DOHH2 (cell line): ENCODE results near the gene CAV3.

ENCODE experiments used
- EZH2phosphoT487 ChIP-seq: fragments of 200-600 bp; sonication (generic); IDR thresholded peaks from 2 replicates; pipeline ENCODE4 v1.6.1; 2017; ENCODE audit warnings: borderline replicate concordance, mild to moderate bottlenecking, antibody characterized with exemption, low read length, moderate library complexity, mixed read lengths
- TF ChIP-seq, protein P1 (sequence below): fragments of 200-600 bp; sonication (generic); IDR thresholded peaks from one replicate; pipeline ENCODE4 v1.5.1; 2014; ENCODE audit warnings: antibody characterized with exemption, mild to moderate bottlenecking, low read depth, low read length; ENCODE audit not compliant: poor library complexity, severe bottlenecking

DNA sequence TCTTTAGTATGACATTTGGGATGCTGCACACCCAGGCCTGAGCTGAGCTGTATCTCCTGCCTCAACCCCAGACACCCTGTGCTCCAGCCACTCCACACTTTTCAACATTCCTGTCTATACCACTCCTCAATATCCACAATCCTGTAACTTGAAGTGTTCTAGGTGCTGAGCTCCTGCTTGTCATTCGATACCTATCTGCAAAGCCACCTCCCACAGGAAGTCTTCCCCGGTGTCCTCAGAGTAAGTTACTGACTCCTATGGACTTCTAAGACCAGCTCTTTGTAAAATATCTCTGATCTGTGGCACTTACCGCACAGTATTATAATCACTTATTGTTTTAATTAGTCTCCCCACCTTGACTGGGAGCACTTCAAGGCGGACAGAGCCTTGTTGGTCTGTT is 1.2 kb upstream of the CAV3 start:
- TF ChIP-seq, protein P1, sequence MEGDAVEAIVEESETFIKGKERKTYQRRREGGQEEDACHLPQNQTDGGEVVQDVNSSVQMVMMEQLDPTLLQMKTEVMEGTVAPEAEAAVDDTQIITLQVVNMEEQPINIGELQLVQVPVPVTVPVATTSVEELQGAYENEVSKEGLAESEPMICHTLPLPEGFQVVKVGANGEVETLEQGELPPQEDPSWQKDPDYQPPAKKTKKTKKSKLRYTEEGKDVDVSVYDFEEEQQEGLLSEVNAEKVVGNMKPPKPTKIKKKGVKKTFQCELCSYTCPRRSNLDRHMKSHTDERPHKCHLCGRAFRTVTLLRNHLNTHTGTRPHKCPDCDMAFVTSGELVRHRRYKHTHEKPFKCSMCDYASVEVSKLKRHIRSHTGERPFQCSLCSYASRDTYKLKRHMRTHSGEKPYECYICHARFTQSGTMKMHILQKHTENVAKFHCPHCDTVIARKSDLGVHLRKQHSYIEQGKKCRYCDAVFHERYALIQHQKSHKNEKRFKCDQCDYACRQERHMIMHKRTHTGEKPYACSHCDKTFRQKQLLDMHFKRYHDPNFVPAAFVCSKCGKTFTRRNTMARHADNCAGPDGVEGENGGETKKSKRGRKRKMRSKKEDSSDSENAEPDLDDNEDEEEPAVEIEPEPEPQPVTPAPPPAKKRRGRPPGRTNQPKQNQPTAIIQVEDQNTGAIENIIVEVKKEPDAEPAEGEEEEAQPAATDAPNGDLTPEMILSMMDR: no peak
- no peak for TF ChIP-seq EZH2phosphoT487
